HUES48 (cell line): ENCODE results near the gene TGFBR3.
"Not testable (repeated sequence)": the region's sequence is repeated elsewhere in the genome, so short reads cannot be mapped to it uniquely, and the experiment has no call there.

Source experiments
- H3K27ac ChIP-seq: one replicate; pipeline ENCODE4 v1.7.0; 2013; ENCODE audit warnings: low read depth, low read length, inconsistent platforms
- H3K27me3 ChIP-seq: 2 replicates; pipeline ENCODE4 v1.6.1; 2013; ENCODE audit warnings: mild to moderate bottlenecking, low read length; ENCODE audit not compliant: control insufficient read depth, insufficient read depth
- H3K36me3 ChIP-seq: 2 replicates; pipeline ENCODE4 v1.6.1; 2013; ENCODE audit warnings: low read length; ENCODE audit not compliant: control insufficient read depth, insufficient read depth
- H3K4me1 ChIP-seq: 2 replicates; pipeline ENCODE4 v1.6.1; 2013; ENCODE audit warnings: mild to moderate bottlenecking, low read length; ENCODE audit not compliant: control insufficient read depth, insufficient read depth
- H3K4me3 ChIP-seq: 2 replicates; pipeline ENCODE4 v1.5.1; 2013; ENCODE audit warnings: mild to moderate bottlenecking, low read depth, low read length
- H3K9ac ChIP-seq: 2 replicates; pipeline ENCODE4 v1.6.1; 2013; ENCODE audit warnings: mild to moderate bottlenecking, low read depth, low read length, moderate library complexity
- H3K9me3 ChIP-seq: 2 replicates; pipeline ENCODE4 v1.6.1; 2013; ENCODE audit warnings: low read length; ENCODE audit not compliant: control insufficient read depth, insufficient read depth

Gene TGFBR3

DNA sequence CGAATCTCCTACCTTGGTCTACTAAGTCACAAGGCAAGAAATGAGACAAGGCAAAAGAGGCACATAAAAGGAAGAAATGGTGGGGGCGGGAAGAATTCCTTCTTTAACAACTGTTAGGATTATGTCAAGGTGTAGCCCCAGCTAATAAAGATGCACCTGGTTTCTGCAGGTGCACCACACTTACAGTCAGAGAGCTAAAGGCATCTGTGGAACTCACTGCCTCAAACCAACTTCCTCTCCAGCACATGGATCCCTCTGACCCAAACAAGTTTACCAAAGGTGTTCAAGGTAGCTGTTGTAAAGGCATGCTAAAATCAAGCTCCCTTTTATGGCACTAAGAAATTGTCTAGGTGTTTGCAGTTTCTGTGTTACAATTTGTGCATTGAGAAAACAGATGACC, 38.1 kb downstream of the TGFBR3 start:
- H3K27ac ChIP-seq: no peak overlapping the region
- H3K27me3 ChIP-seq: no peaks in the 10 kb centered on the region
- no peaks in the 10 kb centered on the region for H3K9me3 ChIP-seq
- no peak overlapping the region for H3K9ac ChIP-seq
- H3K4me1 ChIP-seq: 0 out of 2 replicates have a peak, but pooled peaks cover 3% of the 10 kb centered on the region
- H3K4me3 ChIP-seq: no peak overlapping the region
- H3K36me3 ChIP-seq: no peaks in the 10 kb centered on the region

DNA sequence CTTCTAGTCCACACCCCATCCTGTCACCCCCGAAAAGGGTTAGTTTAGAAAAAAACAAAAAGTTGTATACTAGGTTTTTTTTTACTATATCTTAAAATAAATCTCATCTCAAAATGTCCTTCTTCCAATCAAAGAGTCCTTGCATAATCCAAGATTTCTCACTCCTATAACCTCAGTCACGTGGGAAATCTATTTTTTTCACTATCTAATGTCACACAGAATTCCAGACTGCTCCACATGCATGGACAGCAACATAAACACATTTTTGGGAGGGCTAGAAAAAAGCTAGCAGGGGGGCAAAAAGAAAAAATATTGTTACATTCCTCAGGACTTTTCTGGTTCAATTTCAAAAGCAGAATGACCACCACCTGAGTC, 39.3 kb downstream of the TGFBR3 start:
- Histone ChIP-seq H3K4me3 (no peak overlapping the region), H3K36me3 (no peaks in the 10 kb centered on the region), H3K9ac (no peak overlapping the region), H3K4me1 (0 out of 2 replicates have a peak, but pooled peaks cover 3% of the 10 kb centered on the region), H3K27me3 (no peaks in the 10 kb centered on the region), H3K9me3 (no peaks in the 10 kb centered on the region), H3K27ac (no peak overlapping the region)

DNA sequence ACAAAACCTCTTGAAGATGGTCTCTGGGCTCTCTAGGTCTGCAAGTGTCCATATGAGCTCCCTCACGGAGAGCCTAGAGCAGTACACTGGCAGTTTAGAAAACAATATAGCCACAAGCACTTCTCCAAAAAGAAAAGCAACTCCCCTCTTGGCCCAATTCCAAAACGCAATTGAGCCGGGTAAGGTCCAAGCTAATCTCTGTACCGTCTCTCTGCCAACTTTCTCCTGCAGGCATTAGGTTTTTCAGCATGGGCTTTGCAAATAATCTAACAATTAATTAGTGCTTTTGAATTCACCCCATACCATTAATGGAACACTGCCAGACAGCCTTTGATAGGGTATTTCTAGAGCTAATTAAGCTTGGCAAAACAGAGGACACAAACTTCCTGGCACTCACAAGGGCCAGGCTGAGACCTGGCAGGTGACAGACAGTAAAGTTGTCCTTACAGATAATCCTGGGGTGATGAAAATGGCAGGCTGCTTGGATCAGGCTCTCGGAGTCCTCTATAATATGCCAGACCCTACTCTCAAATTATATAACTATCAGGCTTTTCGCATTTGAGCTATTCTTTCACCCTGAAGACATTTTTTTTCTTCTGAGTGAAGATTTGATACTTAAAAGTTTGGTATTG, 39.8 kb downstream of the TGFBR3 start:
- H3K27me3 ChIP-seq: no peaks in the 10 kb centered on the region
- no peak overlapping the region for H3K4me3 ChIP-seq
- H3K36me3 ChIP-seq: no peaks in the 10 kb centered on the region
- H3K9ac ChIP-seq: no peak overlapping the region
- no peaks in the 10 kb centered on the region for H3K9me3 ChIP-seq
- no peak overlapping the region for H3K27ac ChIP-seq
- 0 out of 2 replicates have a peak, but pooled peaks cover 3% of the 10 kb centered on the region for H3K4me1 ChIP-seq

DNA sequence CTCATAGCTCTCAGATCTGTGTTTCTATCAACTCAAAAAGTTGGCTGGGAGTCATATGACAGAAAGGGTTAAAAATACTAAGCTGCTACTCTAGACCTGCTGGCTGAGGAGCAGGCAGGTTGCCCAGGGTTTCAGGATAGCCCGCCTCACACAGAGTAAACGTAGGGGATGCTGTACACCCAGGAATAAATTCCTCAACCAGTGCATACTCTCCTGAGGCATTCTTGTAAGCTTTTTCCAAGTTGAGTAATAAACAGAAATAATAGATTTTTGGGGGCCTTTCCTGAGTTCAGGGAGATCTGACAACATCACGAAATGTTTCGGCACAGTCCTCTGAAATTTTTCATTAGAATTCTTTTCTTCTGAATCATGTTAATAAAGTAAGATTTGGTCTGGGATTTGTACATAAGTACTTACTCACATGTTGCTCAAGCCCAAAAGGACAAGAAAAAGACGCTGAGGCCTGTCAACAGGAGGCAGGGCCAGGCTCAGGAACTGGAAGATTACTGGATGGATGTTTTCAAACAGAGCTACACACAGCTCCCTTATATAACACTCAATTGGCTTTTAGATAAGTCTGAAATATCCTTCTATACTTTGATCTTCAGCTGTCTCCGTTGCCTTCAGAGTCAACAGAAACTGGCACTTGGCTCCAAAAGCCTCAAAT, 41.0 kb downstream of the TGFBR3 start:
- Histone ChIP-seq H3K9me3 (no peaks in the 10 kb centered on the region), H3K27me3 (no peaks in the 10 kb centered on the region), H3K27ac (no peak overlapping the region), H3K4me1 (0 out of 2 replicates have a peak, but pooled peaks cover 3% of the 10 kb centered on the region), H3K4me3 (no peak overlapping the region), H3K36me3 (no peaks in the 10 kb centered on the region), H3K9ac (no peak overlapping the region)

DNA sequence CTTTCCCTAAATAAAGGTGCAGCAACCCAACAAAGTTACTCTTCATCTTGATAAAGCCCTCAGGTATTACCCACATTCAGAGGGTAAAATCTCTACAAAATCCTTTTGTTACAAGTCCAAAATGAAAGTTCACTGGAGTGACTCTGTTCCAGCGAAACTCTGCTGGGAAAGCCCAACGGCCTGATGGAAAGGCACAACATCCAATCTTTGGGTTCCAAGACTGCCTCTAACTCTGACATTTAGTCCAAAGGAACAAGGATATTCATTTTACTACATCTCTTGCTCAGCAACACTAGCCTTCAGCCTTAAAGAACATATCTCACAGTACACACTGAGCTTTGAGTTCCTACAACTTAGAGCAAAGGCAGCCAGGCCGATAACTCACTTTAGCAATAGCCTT, 42.1 kb downstream of the TGFBR3 start:
- Histone ChIP-seq H3K27ac (no peak overlapping the region), H3K4me3 (no peak overlapping the region), H3K9ac (no peak overlapping the region), H3K4me1 (0 out of 2 replicates have a peak, but pooled peaks cover 3% of the 10 kb centered on the region), H3K27me3 (no peaks in the 10 kb centered on the region), H3K36me3 (no peaks in the 10 kb centered on the region), H3K9me3 (no peaks in the 10 kb centered on the region)

DNA sequence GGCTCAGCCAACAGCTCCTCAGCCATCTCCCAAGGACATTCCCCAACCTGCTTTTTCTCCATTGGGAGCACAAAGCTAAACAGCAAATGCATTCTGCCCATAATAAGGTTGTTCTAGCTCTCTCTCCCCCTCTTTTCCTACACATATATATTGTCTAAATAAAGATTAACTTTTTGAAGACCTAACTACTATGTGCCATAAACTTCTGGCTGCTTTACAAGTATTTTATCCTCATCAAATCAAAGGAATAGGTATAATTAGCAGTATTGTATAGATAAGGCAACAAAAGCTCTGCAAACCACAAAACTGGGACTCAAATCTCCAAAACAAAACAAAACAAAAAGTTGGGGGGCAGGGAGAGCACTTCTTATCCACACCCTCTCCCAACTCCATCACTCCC, 43.4 kb downstream of the TGFBR3 start:
- no peaks in the 10 kb centered on the region for H3K4me1 ChIP-seq
- no peak overlapping the region for H3K27ac ChIP-seq
- H3K9me3 ChIP-seq: no peaks in the 10 kb centered on the region

DNA sequence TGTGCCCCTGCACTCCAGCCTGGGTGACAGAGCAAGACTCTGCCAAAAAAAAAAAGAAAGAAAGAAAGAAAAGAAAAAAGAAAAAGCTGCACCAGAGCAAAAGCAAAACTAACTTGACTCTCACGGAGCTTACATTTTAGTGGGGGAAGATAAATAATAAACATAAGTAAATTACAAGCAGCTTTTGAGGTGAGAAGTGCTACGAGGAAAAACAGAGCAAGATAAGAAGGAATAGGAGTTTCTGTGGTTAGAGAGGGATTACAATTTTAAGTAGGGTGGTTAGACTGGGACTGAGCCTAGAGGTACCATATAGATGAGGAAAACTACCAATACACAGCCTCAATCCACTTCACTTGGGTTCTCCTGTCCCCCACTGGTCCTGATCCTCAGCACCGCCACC, 43.9 kb downstream of the TGFBR3 start:
- Histone ChIP-seq H3K9me3 (no peaks in the 10 kb centered on the region), H3K4me1 (no peaks in the 10 kb centered on the region), H3K27ac (no peak overlapping the region), H3K9ac (no peak overlapping the region), H3K36me3 (no peaks in the 10 kb centered on the region), H3K27me3 (no peaks in the 10 kb centered on the region), H3K4me3 (no peak overlapping the region)

More for the DNA sequence above, 43.4 kb downstream of the TGFBR3 start:
- Histone ChIP-seq H3K27me3 (no peaks in the 10 kb centered on the region), H3K9ac (no peak overlapping the region), H3K4me3 (no peak overlapping the region), H3K36me3 (no peaks in the 10 kb centered on the region)

DNA sequence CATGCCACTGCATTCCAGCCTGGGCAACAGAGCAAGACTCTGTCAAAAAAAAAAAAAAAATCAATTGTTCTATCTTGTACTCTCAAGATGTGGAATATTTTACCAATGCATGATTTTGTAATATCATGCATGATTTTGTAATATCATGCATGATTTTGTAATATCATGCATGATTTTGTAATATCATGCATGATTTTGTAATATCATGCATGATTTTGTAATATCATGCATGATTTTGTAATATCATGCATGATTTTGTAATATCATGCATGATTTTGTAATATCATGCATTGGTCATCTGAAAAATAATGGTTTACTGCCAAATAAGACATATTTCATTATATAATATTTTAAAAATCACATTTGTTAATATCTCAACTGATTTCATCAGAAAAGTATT, 45.7 kb downstream of the TGFBR3 start:
- not testable (repeated sequence) for H3K27me3 ChIP-seq, H3K4me3 ChIP-seq, H3K36me3 ChIP-seq, H3K9ac ChIP-seq, H3K27ac ChIP-seq, H3K9me3 ChIP-seq, H3K4me1 ChIP-seq

DNA sequence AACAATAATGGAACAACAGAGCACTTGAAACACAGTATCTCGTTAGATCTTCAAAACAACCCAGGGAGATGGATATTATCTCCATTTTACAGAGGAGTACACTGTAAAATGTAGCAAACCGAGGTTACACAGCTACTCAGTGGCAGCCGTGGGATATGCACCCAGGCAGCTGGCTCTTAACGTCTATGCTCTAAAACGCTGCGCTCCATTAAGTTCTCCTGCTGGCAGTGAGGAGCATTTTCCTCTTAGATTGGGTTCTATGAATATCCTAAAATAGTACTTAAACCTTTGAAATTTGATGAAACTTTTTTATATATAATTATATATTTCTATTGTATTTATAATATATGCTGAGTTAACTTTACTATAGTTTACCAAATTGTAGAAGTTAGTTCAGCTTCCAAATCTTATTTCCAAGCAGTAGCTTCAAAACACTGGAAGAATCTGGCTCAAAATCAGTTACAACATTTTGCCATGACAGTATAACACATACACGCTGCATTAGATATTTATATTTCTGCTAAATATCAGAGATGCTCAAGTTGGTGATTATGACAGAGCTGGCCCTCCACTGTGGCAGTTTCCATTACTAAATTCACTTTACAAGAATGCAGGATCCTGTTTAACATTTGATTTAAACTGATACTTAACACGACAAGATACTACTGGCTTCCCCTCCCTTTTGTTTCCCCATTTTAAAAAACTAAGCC, 49.5 kb downstream of the TGFBR3 start:
- no peak overlapping the region for H3K27ac ChIP-seq
- H3K9ac ChIP-seq: no peak overlapping the region
- no peak overlapping the region for H3K4me3 ChIP-seq
- no peaks in the 10 kb centered on the region for H3K27me3 ChIP-seq
- H3K36me3 ChIP-seq: no peaks in the 10 kb centered on the region
- no peaks in the 10 kb centered on the region for H3K9me3 ChIP-seq
- H3K4me1 ChIP-seq: no peaks in the 10 kb centered on the region

DNA sequence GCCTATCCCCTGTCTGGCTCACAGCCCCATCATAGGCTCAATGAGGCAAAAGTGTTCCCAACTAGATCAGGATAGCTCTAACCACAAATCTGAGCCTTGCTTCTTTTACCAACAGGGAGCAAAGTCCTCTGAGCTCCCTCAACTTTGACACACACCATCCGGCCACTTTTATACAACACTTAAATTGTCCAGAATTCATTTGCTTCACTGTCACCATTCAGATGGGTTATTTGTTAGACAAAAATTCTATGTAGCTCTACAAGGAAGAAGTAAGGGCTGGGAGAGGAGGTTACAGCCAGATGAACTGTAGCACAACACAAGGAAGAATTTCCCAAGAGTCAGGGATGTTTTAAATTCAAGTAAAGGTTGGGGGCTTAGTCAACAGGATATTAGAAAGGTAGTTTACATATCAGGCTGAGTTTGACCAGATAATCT, 50.8 kb downstream of the TGFBR3 start:
- H3K9me3 ChIP-seq: no peaks in the 10 kb centered on the region
- no peak overlapping the region for H3K27ac ChIP-seq
- no peaks in the 10 kb centered on the region for H3K27me3 ChIP-seq
- H3K36me3 ChIP-seq: no peaks in the 10 kb centered on the region
- H3K9ac ChIP-seq: no peak overlapping the region
- H3K4me1 ChIP-seq: no peaks in the 10 kb centered on the region
- no peak overlapping the region for H3K4me3 ChIP-seq

DNA sequence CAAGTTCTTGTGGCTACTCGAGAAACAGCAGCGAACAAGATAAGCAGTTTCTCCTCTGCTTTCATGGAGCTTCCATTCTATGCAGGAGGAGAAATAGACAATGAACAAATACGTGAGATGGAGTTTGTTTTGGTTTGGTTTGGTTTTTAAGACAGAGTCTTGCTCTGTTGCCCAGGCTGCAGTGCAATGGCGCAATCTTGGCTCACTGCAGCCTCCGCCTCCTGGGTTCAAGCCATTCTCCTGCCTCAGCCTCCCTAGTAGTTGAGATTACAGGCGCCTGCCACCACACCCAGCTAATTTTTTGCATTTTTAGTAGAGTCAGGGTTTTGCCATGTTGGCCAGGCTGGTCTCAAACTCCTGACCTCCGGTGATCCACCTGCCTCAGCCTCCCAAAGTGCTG, 51.4 kb downstream of the TGFBR3 start:
- H3K36me3 ChIP-seq, H3K27me3 ChIP-seq, H3K27ac ChIP-seq, H3K9me3 ChIP-seq, H3K4me3 ChIP-seq, H3K9ac ChIP-seq, H3K4me1 ChIP-seq: not testable (repeated sequence)
